ENCODE results near the gene TMEM185B. TPM values are rescaled to one million over a fixed set of nuclear protein-coding genes. Genes with fewer than 3 reads are reported as not detected.

Gene TMEM185B
- total and polyA plus RNA-seq, 2 experiments from 2014 or later = 32.3 to 40.6 TPM

- no peak overlapping the region for H2AFZ ChIP-seq
- H3K9me3 ChIP-seq (ENCODE audit: low read depth) = no peaks in the 10 kb centered on the region
- no peaks in the 10 kb centered on the region for H3K36me3 ChIP-seq (ENCODE audit: low read depth)
- no peaks in the 10 kb centered on the region for H3K79me2 ChIP-seq (ENCODE audit: insufficient read depth)
- no peaks in the 10 kb centered on the region for H3K27me3 ChIP-seq (replicated peaks; ENCODE audit: insufficient read depth)
- in situ Hi-C loops (cut with MboI) = no loop called here
- TF ChIP-seq EZH2phosphoT487 (IDR thresholded peaks at IDR 0.05; ENCODE audit: insufficient read depth, low read depth) = no peak
- no peak for TF ChIP-seq EZH2 (IDR thresholded peaks at IDR 0.05; ENCODE audit: insufficient read depth, poor library complexity, severe bottlenecking)
- no peak overlapping the region for H3K4me3 ChIP-seq
- no peak for DNase-seq
- H3F3A ChIP-seq (ENCODE audit: insufficient read depth) = no peaks in the 10 kb centered on the region
- WGBS, 2 experiments (ENCODE audit: low coverage in 1 of 2, low lambda C conversion rate in 2 of 2, missing lambda C conversion rate in 2 of 2) = 83% methylated on average over 1 of the region's 1 CpG
- no peaks in the 10 kb centered on the region; the same call in 1 of the 2 replicates for H4K20me1 ChIP-seq (ENCODE audit: insufficient read depth)
- H3K4me2 ChIP-seq (ENCODE audit: unreplicated experiment) = no peak overlapping the region
- H3K4me1 ChIP-seq (ENCODE audit: insufficient read depth) = no peaks in the 10 kb centered on the region
- H3K9me2 ChIP-seq (ENCODE audit: insufficient read depth) = no peaks in the 10 kb centered on the region
- H3K9ac ChIP-seq = no peak overlapping the region
- no peak overlapping the region for H3K27ac ChIP-seq
Observed at GRCh38 chr2:120189189-120189588, 34.0 kb downstream of the TMEM185B start.

GRCh38 chr2:120182019-120182560, 41.1 kb downstream of the TMEM185B start:
- H3K4me1 ChIP-seq (ENCODE audit: insufficient read depth) = no peaks in the 10 kb centered on the region
- no peaks in the 10 kb centered on the region for H3K9me2 ChIP-seq (ENCODE audit: insufficient read depth)
- H3K79me2 ChIP-seq (ENCODE audit: insufficient read depth) = no peaks in the 10 kb centered on the region
- H3K27ac ChIP-seq = no peak overlapping the region
- H3K4me3 ChIP-seq = no peak overlapping the region
- H4K20me1 ChIP-seq (ENCODE audit: insufficient read depth) = no peaks in the 10 kb centered on the region
- TF ChIP-seq EZH2 (IDR thresholded peaks at IDR 0.05; ENCODE audit: insufficient read depth, poor library complexity, severe bottlenecking) = no peak
- TF ChIP-seq EZH2phosphoT487 (IDR thresholded peaks at IDR 0.05; ENCODE audit: insufficient read depth, low read depth) = no peak
- H3K9ac ChIP-seq = no peak overlapping the region
- no peaks in the 10 kb centered on the region for H3K9me3 ChIP-seq (ENCODE audit: low read depth)
- in situ Hi-C loops (cut with MboI) = no loop called here
- no peaks in the 10 kb centered on the region for H3F3A ChIP-seq (ENCODE audit: insufficient read depth)
- H2AFZ ChIP-seq = no peak overlapping the region
- DNase-seq = no peak
- no peak overlapping the region for H3K4me2 ChIP-seq (ENCODE audit: unreplicated experiment)
- H3K36me3 ChIP-seq (ENCODE audit: low read depth) = no peaks in the 10 kb centered on the region
- WGBS, 2 experiments (ENCODE audit: low coverage in 1 of 2, low lambda C conversion rate in 2 of 2, missing lambda C conversion rate in 2 of 2) = 79 to 82% methylated on average over 5 of the region's 5 CpGs
- no peaks in the 10 kb centered on the region for H3K27me3 ChIP-seq (replicated peaks; ENCODE audit: insufficient read depth)

- Histone ChIP-seq H3K4me3 (no peak overlapping the region), H4K20me1 (ENCODE audit: insufficient read depth) (no peaks in the 10 kb centered on the region), H3K9me2 (ENCODE audit: insufficient read depth) (no peaks in the 10 kb centered on the region), H3K79me2 (ENCODE audit: insufficient read depth) (no peaks in the 10 kb centered on the region), H3K4me2 (ENCODE audit: unreplicated experiment) (no peak overlapping the region), H3K9ac (no peak overlapping the region), H3K27ac (no peak overlapping the region), H3K4me1 (ENCODE audit: insufficient read depth) (no peaks in the 10 kb centered on the region), H3K9me3 (ENCODE audit: low read depth) (no peaks in the 10 kb centered on the region), H3K36me3 (ENCODE audit: low read depth) (no peaks in the 10 kb centered on the region), H3K27me3 (replicated peaks; ENCODE audit: insufficient read depth) (no peaks in the 10 kb centered on the region), H3F3A (ENCODE audit: insufficient read depth) (no peaks in the 10 kb centered on the region), H2AFZ (no peak overlapping the region)
- no peak for TF ChIP-seq EZH2phosphoT487 (IDR thresholded peaks at IDR 0.05; ENCODE audit: insufficient read depth, low read depth)
- TF ChIP-seq EZH2 (IDR thresholded peaks at IDR 0.05; ENCODE audit: insufficient read depth, poor library complexity, severe bottlenecking) = no peak
- 97 to 98% methylated on average over 3 of the region's 3 CpGs for WGBS, 2 experiments (ENCODE audit: low coverage in 1 of 2, low lambda C conversion rate in 2 of 2, missing lambda C conversion rate in 2 of 2)
- DNase-seq = no peak
- in situ Hi-C loops (cut with MboI) = no loop called here
Observed at GRCh38 chr2:120180066-120180465, 43.1 kb downstream of the TMEM185B start.

- H3K4me2 ChIP-seq (ENCODE audit: unreplicated experiment) = no peak overlapping the region
- H3K4me3 ChIP-seq = no peak overlapping the region
- H3K27ac ChIP-seq = no peak overlapping the region
- H3K79me2 ChIP-seq (ENCODE audit: insufficient read depth) = no peaks in the 10 kb centered on the region
- no peaks in the 10 kb centered on the region for H3K4me1 ChIP-seq (ENCODE audit: insufficient read depth)
- H3K9ac ChIP-seq = no peak overlapping the region
- in situ Hi-C loops (cut with MboI) = no loop called here
- no peaks in the 10 kb centered on the region for H3K36me3 ChIP-seq (ENCODE audit: low read depth)
- H3K27me3 ChIP-seq (replicated peaks; ENCODE audit: insufficient read depth) = no peaks in the 10 kb centered on the region
- WGBS, 2 experiments (ENCODE audit: low coverage in 1 of 2, low lambda C conversion rate in 2 of 2, missing lambda C conversion rate in 2 of 2) = 78 to 86% methylated on average over 3 of the region's 3 CpGs
- H3K9me3 ChIP-seq (ENCODE audit: low read depth) = no peaks in the 10 kb centered on the region
- no peak for DNase-seq
- no peaks in the 10 kb centered on the region for H3F3A ChIP-seq (ENCODE audit: insufficient read depth)
- TF ChIP-seq EZH2phosphoT487 (IDR thresholded peaks at IDR 0.05; ENCODE audit: insufficient read depth, low read depth) (no peak), EZH2 (IDR thresholded peaks at IDR 0.05; ENCODE audit: insufficient read depth, poor library complexity, severe bottlenecking) (no peak)
- H4K20me1 ChIP-seq (ENCODE audit: insufficient read depth) = no peaks in the 10 kb centered on the region
- no peak overlapping the region for H2AFZ ChIP-seq
- H3K9me2 ChIP-seq (ENCODE audit: insufficient read depth) = no peaks in the 10 kb centered on the region
Observed at GRCh38 chr2:120179396-120179795, 43.8 kb downstream of the TMEM185B start.

GRCh38 chr2:120177973-120178372, 45.2 kb downstream of the TMEM185B start:
- no peaks in the 10 kb centered on the region for H3F3A ChIP-seq (ENCODE audit: insufficient read depth)
- no peak overlapping the region for H3K27ac ChIP-seq
- WGBS, 2 experiments (ENCODE audit: low coverage in 1 of 2, low lambda C conversion rate in 2 of 2, missing lambda C conversion rate in 2 of 2) = 82 to 90% methylated on average over 7 of the region's 7 CpGs
- no peaks in the 10 kb centered on the region for H3K9me3 ChIP-seq (ENCODE audit: low read depth)
- in situ Hi-C loops (cut with MboI) = no loop called here
- TF ChIP-seq EZH2 (IDR thresholded peaks at IDR 0.05; ENCODE audit: insufficient read depth, poor library complexity, severe bottlenecking) (no peak), EZH2phosphoT487 (IDR thresholded peaks at IDR 0.05; ENCODE audit: insufficient read depth, low read depth) (no peak)
- H3K36me3 ChIP-seq (ENCODE audit: low read depth) = no peaks in the 10 kb centered on the region
- H3K27me3 ChIP-seq (replicated peaks; ENCODE audit: insufficient read depth) = no peaks in the 10 kb centered on the region
- no peak overlapping the region for H3K4me3 ChIP-seq
- H3K4me1 ChIP-seq (ENCODE audit: insufficient read depth) = no peaks in the 10 kb centered on the region
- DNase-seq = no peak
- H3K9ac ChIP-seq = no peak overlapping the region
- H2AFZ ChIP-seq = no peak overlapping the region
- no peaks in the 10 kb centered on the region for H3K9me2 ChIP-seq (ENCODE audit: insufficient read depth)
- no peaks in the 10 kb centered on the region for H3K79me2 ChIP-seq (ENCODE audit: insufficient read depth)
- no peaks in the 10 kb centered on the region for H4K20me1 ChIP-seq (ENCODE audit: insufficient read depth)
- no peak overlapping the region for H3K4me2 ChIP-seq (ENCODE audit: unreplicated experiment)

Data from GM23248 (cell line).